ENCODE measurements around the gene PICK1. TPM values are rescaled to one million over a fixed set of nuclear protein-coding genes. Genes with fewer than 3 reads are reported as not detected.

The PICK1 gene
- total RNA-seq, 2 experiments from 2014 or later: 19.2 to 23.8 TPM

GRCh38 chr22:38070250-38070921, 13.2 kb downstream of the PICK1 start:
- Histone ChIP-seq H4K20me1 (ENCODE audit: insufficient read depth, low read length) (no peaks in the 10 kb centered on the region), H3K9me3 (ENCODE audit: low read length) (no peaks in the 10 kb centered on the region), H2AFZ (ENCODE audit: low read length) (no peak overlapping the region), H3K4me1 (ENCODE audit: insufficient read depth, low read length, poor library complexity, severe bottlenecking) (no peaks in the 10 kb centered on the region), H3K79me2 (ENCODE audit: insufficient read depth, low read depth, low read length) (no peaks in the 10 kb centered on the region), H3K4me3 (ENCODE audit: low read depth, low read length, poor library complexity, severe bottlenecking) (no peak overlapping the region), H3K36me3 (ENCODE audit: insufficient read depth, low read length) (no peaks in the 10 kb centered on the region), H3K27ac (ENCODE audit: low read depth, low read length, poor library complexity, severe bottlenecking) (no peak overlapping the region), H3K9me2 (ENCODE audit: insufficient read depth, low read length) (no peaks in the 10 kb centered on the region), H3K4me2 (ENCODE audit: low read length) (no peak overlapping the region)
- ChIA-PET CTCF (ENCODE audit: unreplicated experiment) (no interaction called here), POLR2A (interaction anchor here (0.7 kb wide), 1 partner anchor 25 kb away, joined by 3 read pairs; no protein-coding TSS in a partner anchor)
- intact Hi-C loops (cut with micrococcal nuclease; ENCODE audit: unreplicated experiment): no loop called here
- BruUV-seq (replicated peaks): no TSS peak
- DNase-seq (ENCODE audit: low spot score): no peak
- TF ChIP-seq CTCF (conservative IDR thresholded peaks at IDR 0.05; ENCODE audit: low read length) (no peak), EZH2phosphoT487 (IDR thresholded peaks at IDR 0.05; ENCODE audit: borderline replicate concordance, low read depth, low read length) (no peak)

- no peaks in the 10 kb centered on the region for H3K36me3 ChIP-seq (ENCODE audit: insufficient read depth, low read length)
Observed at GRCh38 chr22:38071421-38072321, 14.5 kb downstream of the PICK1 start.

More at GRCh38 chr22:38071421-38072321, 14.5 kb downstream of the PICK1 start:
- H3K27ac ChIP-seq (ENCODE audit: low read depth, low read length, poor library complexity, severe bottlenecking): no peak overlapping the region
- H3K9me2 ChIP-seq (ENCODE audit: insufficient read depth, low read length): no peaks in the 10 kb centered on the region
- ChIA-PET POLR2A (no interaction called here), CTCF (ENCODE audit: unreplicated experiment) (no interaction called here)
- no peaks in the 10 kb centered on the region for H3K79me2 ChIP-seq (ENCODE audit: insufficient read depth, low read depth, low read length)
- no peaks in the 10 kb centered on the region for H4K20me1 ChIP-seq (ENCODE audit: insufficient read depth, low read length)
- no peaks in the 10 kb centered on the region for H3K9me3 ChIP-seq (ENCODE audit: low read length)
- H3K4me1 ChIP-seq (ENCODE audit: insufficient read depth, low read length, poor library complexity, severe bottlenecking): no peaks in the 10 kb centered on the region
- no peak overlapping the region for H2AFZ ChIP-seq (ENCODE audit: low read length)
- H3K4me2 ChIP-seq (ENCODE audit: low read length): no peak overlapping the region
- no peak for DNase-seq (ENCODE audit: low spot score)
- TF ChIP-seq CTCF (conservative IDR thresholded peaks at IDR 0.05; ENCODE audit: low read length) (no peak), EZH2phosphoT487 (IDR thresholded peaks at IDR 0.05; ENCODE audit: borderline replicate concordance, low read depth, low read length) (no peak)
- BruUV-seq (replicated peaks): no TSS peak
- intact Hi-C loops (cut with micrococcal nuclease; ENCODE audit: unreplicated experiment): no loop called here
- no peak overlapping the region for H3K4me3 ChIP-seq (ENCODE audit: low read depth, low read length, poor library complexity, severe bottlenecking)

Measured in OCI-LY7 (cell line).